Hepatocyte (in vitro differentiated cells): ENCODE measurements around the gene LY6G6F. TPM values are rescaled to one million over a fixed set of nuclear protein-coding genes. Genes with fewer than 3 reads are reported as not detected.

Source experiments
- DNase-seq: peaks from one replicate; pipeline ENCODE4 v3.0.0-alpha.2; 2016; ENCODE audit warnings: low spot score
- H2AFZ ChIP-seq: fragments of 200-600 bp; sonication (generic); 2 replicates; pipeline ENCODE4 v1.6.0; 2016; ENCODE audit warnings: antibody characterized with exemption, mild to moderate bottlenecking
- H3K27ac ChIP-seq: fragments of 200-600 bp; sonication (generic); 2 replicates; pipeline ENCODE4 v1.5.1; 2016; ENCODE audit warnings: mild to moderate bottlenecking
- H3K27me3 ChIP-seq: fragments of 200-600 bp; sonication (generic); 2 replicates; pipeline ENCODE4 v1.6.1; 2016
- H3K36me3 ChIP-seq: fragments of 200-600 bp; sonication (generic); replicated peaks from 2 replicates; pipeline ENCODE4 v1.5.1; 2016; ENCODE audit warnings: low read depth; ENCODE audit not compliant: insufficient read depth
- H3K4me1 ChIP-seq: fragments of 200-600 bp; sonication (generic); 2 replicates; pipeline ENCODE4 v1.5.1; 2016; ENCODE audit warnings: mild to moderate bottlenecking, moderate library complexity; ENCODE audit not compliant: insufficient read depth
- H3K4me2 ChIP-seq: fragments of 200-600 bp; sonication (generic); 2 replicates; pipeline ENCODE4 v1.6.0; 2016
- H3K4me3 ChIP-seq: fragments of 200-600 bp; sonication (generic); 2 replicates; pipeline ENCODE4 v1.5.1; 2016; ENCODE audit warnings: mild to moderate bottlenecking
- H3K79me2 ChIP-seq: fragments of 200-600 bp; sonication (generic); 2 replicates; pipeline ENCODE4 v1.6.0; 2017; ENCODE audit warnings: mild to moderate bottlenecking
- H3K9me2 ChIP-seq: fragments of 200-600 bp; sonication (generic); replicated peaks from 2 replicates; pipeline ENCODE4 v1.6.0; 2017; ENCODE audit warnings: mild to moderate bottlenecking; ENCODE audit not compliant: insufficient read depth
- H3K9me3 ChIP-seq: fragments of 200-600 bp; sonication (generic); 2 replicates; pipeline ENCODE4 v1.5.1; 2016; ENCODE audit warnings: low read depth, mild to moderate bottlenecking
- H4K20me1 ChIP-seq: fragments of 200-600 bp; sonication (generic); 2 replicates; pipeline ENCODE4 v1.6.0; 2016; ENCODE audit warnings: mild to moderate bottlenecking; ENCODE audit not compliant: insufficient read depth, poor library complexity, severe bottlenecking
- CTCF ChIP-seq: fragments of 200-600 bp; sonication (generic); IDR thresholded peaks from 2 replicates; pipeline ENCODE4 v1.5.1; 2016; ENCODE audit warnings: antibody characterized with exemption, mild to moderate bottlenecking; ENCODE audit not compliant: poor library complexity
- EZH2 ChIP-seq: fragments of 200-600 bp; sonication (generic); IDR thresholded peaks from 2 replicates; pipeline ENCODE4 v1.6.1; 2016; ENCODE audit warnings: antibody characterized with exemption, mild to moderate bottlenecking, borderline replicate concordance
- EZH2phosphoT487 ChIP-seq: fragments of 200-600 bp; sonication (generic); IDR thresholded peaks from one replicate; pipeline ENCODE4 v1.6.1; 2018; ENCODE audit warnings: antibody characterized with exemption, mild to moderate bottlenecking, low read depth, moderate library complexity; ENCODE audit not compliant: unreplicated experiment, severe bottlenecking
- WGBS: methylation state at CpG from one replicate; pipeline ENCODE4 v1.1.6; 2016; ENCODE audit warnings: low lambda C conversion rate; ENCODE audit errors: missing lambda C conversion rate; 5-methylcytosine and 5-hydroxymethylcytosine counted together
- polyA plus RNA-seq: library from polyadenylated mRNA; unstranded; fragments of >200 nt; fragmentation: Nextera tagmentation; extraction: Ambion mirVana; gene quantifications from 2 replicates; pipeline ENCODE4 v1.2.1, GENCODE V29; 2016
- total RNA-seq: library from RNA; depleted of rRNA; stranded (reverse); fragments of >200 nt; gene quantifications from 2 replicates; pipeline ENCODE4 v1.2.3, GENCODE V29; 2014

The LY6G6F gene
- total and polyA plus RNA-seq, 2 experiments from 2014 or later = not detected

GRCh38 chr6:31736021-31736767 lies 29.5 kb downstream of the LY6G6F start, which contains the start of gene CLIC1:
TSS of gene CLIC1 (minus strand) at chr6:31736530. CDS start at chr6:31736300, 230 bp downstream.
- Histone ChIP-seq H3K4me1 (peaks cover 41% of the 10 kb centered on the region), H3K79me2 (peaks cover 56% of the 10 kb centered on the region), H2AFZ (peak within 1 kb of the TSS; percentile 40)

GRCh38 chr6:31736768-31737314 lies 30.2 kb downstream of the LY6G6F start:
- peaks cover 50% of the 10 kb centered on the region for H3K79me2 ChIP-seq
- H3K9me3 ChIP-seq = no peaks in the 10 kb centered on the region
- 40% methylated on average over 10 of the region's 10 CpGs for WGBS
- H3K27me3 ChIP-seq = no peaks in the 10 kb centered on the region
- no peak for TF ChIP-seq EZH2phosphoT487
- no peak for TF ChIP-seq CTCF
- TF ChIP-seq EZH2 = no peak
- peaks cover 11% of the 10 kb centered on the region for H4K20me1 ChIP-seq
- no peaks in the 10 kb centered on the region for H3K36me3 ChIP-seq
- H3K4me2 ChIP-seq = peak overlapping the region; percentile 91
- H2AFZ ChIP-seq = no peak overlapping the region
- DNase-seq = peak; percentile 22
- H3K4me3 ChIP-seq = peak overlapping the region; percentile 99
- peaks cover 38% of the 10 kb centered on the region for H3K4me1 ChIP-seq
- H3K9me2 ChIP-seq = no peaks in the 10 kb centered on the region
- peak overlapping the region; percentile 99 for H3K27ac ChIP-seq

More at GRCh38 chr6:31736021-31736767, 29.5 kb downstream of the LY6G6F start, which contains the start of gene CLIC1:
- Histone ChIP-seq H3K36me3 (no peaks in the 10 kb centered on the region), H3K27ac (peak within 1 kb of the TSS; percentile 99), H3K9me2 (no peaks in the 10 kb centered on the region), H3K27me3 (no peaks in the 10 kb centered on the region), H3K9me3 (no peaks in the 10 kb centered on the region), H4K20me1 (peaks cover 15% of the 10 kb centered on the region), H3K4me3 (peak within 1 kb of the TSS; percentile 99), H3K4me2 (peak within 1 kb of the TSS; percentile 91)
- WGBS = 1% methylated on average over 22 of the region's 24 CpGs
- TF ChIP-seq EZH2phosphoT487 = no peak
- TF ChIP-seq CTCF = no peak
- DNase-seq = peak; percentile 94

- peak; percentile 86 for DNase-seq
- peaks cover 37% of the 10 kb centered on the region for H3K4me1 ChIP-seq
- no peak overlapping the region for H2AFZ ChIP-seq
- no peaks in the 10 kb centered on the region for H3K9me3 ChIP-seq
- no peaks in the 10 kb centered on the region for H3K27me3 ChIP-seq
- peaks cover 11% of the 10 kb centered on the region for H4K20me1 ChIP-seq
- H3K36me3 ChIP-seq = no peaks in the 10 kb centered on the region
- H3K27ac ChIP-seq = peak overlapping the region; percentile 99
- H3K9me2 ChIP-seq = no peaks in the 10 kb centered on the region
- no peak overlapping the region for H3K4me3 ChIP-seq
- no peak for TF ChIP-seq CTCF
- TF ChIP-seq EZH2phosphoT487 = no peak
- TF ChIP-seq EZH2 = no peak
- peaks cover 44% of the 10 kb centered on the region for H3K79me2 ChIP-seq
- WGBS = 35% methylated on average over 7 of the region's 7 CpGs
- peak overlapping the region; percentile 91 for H3K4me2 ChIP-seq
Observed at GRCh38 chr6:31737315-31737990, 30.8 kb downstream of the LY6G6F start.
